Stimulated activated CD4-positive, alpha-beta T cell treated with anti-CD3 and anti-CD28 coated beads, Interleukin-2, amount 100 ng/mL, for 48 hours (primary cell): ENCODE results near the gene RHBDF1.
"Not testable (repeated sequence)": the region's sequence is repeated elsewhere in the genome, so short reads cannot be mapped to it uniquely, and the experiment has no call there.

ENCODE experiments used
- DNase-seq, 2 donors: peaks; one replicate each; pipeline ENCODE4 v3.0.0-alpha.2; 2020

RHBDF1 gene

DNA sequence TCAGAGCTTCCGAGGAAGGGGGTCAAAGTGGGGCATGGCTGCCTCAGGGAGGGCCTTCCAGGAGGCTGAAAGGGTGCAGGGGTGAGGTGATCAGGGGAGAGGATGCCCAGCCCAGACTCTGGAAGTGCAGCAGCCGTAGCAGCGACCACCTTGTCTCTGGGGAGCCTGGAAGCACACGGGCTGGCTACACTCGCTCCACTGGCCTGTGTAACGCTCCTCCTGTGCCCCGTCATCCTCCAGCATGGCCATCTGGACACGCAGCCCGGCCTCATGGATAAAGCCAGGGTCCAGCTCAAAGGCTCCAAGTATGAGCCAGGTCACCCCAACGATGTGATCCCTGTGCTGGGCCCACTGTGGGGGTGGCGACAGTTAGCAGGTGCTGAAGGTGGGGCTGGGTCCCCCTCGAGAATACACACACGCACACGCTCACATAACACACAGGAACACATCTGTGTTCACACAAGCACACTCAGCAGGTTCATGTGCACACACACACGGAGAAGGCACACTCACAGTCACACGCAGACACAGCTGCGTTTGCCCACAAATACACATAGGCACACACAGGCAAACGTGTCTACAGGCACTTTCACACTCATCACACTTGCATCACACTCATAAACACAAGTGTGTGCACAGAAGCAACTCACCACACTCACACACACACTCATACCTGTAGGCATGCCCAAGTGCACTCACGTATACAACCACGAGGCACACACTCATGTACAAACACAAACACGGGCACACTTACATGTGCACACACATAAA, 38.4 kb downstream of the RHBDF1 start:
- DNase-seq: no peak

- not testable (repeated sequence) for DNase-seq
These were observed 39.1 kb downstream of the RHBDF1 start for GRCh38 chr16:33154-33876.

DNA sequence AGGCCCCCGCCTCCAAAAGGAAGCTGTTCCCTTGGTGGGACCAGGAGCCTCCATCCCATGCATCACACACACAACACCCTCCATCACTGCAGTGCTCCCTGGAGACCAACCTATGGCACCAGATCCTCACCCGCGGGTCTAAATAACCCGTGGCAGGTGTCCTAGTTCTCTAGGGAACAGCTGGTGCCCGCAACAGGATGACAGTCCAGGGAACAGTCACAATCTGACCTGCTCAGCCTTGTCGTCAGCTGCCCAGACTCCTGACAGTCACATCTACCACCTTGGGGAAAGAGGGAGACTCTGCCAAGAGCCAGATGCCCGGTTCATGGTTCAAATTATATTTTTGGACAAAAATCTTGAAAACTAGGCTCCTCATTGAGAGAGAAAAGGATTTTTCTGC, 41.8 kb downstream of the RHBDF1 start:
- not testable (repeated sequence) for DNase-seq

DNA sequence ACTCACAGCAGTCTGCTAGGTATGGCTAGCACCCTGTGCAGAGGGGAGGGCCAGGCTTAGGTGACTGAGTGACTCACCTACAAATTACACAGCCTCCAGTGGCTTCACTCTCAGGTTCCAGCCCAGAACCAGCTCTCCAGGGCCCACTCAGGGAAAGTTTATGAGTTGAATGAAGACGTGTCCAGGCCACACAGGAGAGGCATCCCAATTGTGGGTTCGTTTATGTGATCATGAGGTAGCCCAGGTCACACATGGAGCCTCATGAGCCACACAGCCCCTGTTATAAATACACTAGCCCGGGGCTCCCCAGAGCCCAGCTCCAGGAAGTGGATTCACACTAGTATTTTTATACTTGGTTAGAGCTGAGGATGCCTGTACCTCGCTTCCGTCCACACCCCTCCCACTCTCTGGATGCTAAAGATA, 46.5 kb downstream of the RHBDF1 start:
- not testable (repeated sequence) for DNase-seq

GRCh38 chr16:24151-24550, 48.3 kb downstream of the RHBDF1 start:
- not testable (repeated sequence) for DNase-seq

- not testable (repeated sequence) for DNase-seq
These were observed 51.5 kb downstream of the RHBDF1 start for GRCh38 chr16:20886-21285.

GRCh38 chr16:17062-17765, 55.2 kb downstream of the RHBDF1 start:
- not testable (repeated sequence) for DNase-seq

DNA sequence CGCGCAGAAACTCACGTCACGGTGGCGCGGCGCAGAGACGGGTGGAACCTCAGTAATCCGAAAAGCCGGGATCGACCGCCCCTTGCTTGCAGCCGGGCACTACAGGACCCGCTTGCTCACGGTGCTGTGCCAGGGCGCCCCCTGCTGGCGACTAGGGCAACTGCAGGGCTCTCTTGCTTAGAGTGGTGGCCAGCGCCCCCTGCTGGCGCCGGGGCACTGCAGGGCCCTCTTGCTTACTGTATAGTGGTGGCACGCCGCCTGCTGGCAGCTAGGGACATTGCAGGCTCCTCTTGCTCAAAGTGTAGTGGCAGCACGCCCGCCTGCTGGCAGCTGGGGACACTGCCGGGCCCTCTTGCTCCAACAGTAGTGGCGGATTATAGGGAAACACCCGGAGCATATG, 61.7 kb downstream of the RHBDF1 start:
- peak; percentile 65 to 71 for DNase-seq

GRCh38 chr16:9903-10665, 62.3 kb downstream of the RHBDF1 start:
- DNase-seq: no peak
